Fibroblast of mammary gland (primary cell): ENCODE results near the gene TNK2.

Experiments used
- DNase-seq: peaks from one replicate; pipeline ENCODE4 v3.0.0-alpha.2; 2010; ENCODE audit warnings: low read depth
- H3K4me3 ChIP-seq: 2 replicates; pipeline ENCODE4 v1.5.1; 2011; ENCODE audit warnings: low read depth, mild to moderate bottlenecking, low read length, moderate library complexity; ENCODE audit not compliant: control insufficient read depth
- CTCF ChIP-seq: conservative IDR thresholded peaks from 2 replicates; pipeline ENCODE4 v1.5.1; 2011; ENCODE audit warnings: low read depth, low read length, inconsistent platforms; ENCODE audit not compliant: control insufficient read depth, insufficient read depth

Gene TNK2

GRCh38 chr3:195909644-195910498 is 1.5 kb upstream of the TNK2 start:
- DNase-seq, result peak; percentile 54
- H3K4me3 ChIP-seq, result peak overlapping the region; percentile 50
- TF ChIP-seq CTCF, result no peak

GRCh38 chr3:195908694-195909581 is 587 bp upstream of the TNK2 start:
- H3K4me3 ChIP-seq, result peak overlapping the region; percentile 44
- no peak for TF ChIP-seq CTCF
- DNase-seq, result no peak

GRCh38 chr3:195907684-195907933 is 742 bp downstream of the TNK2 start:
- no peak for TF ChIP-seq CTCF
- H3K4me3 ChIP-seq, result no peak overlapping the region
- DNase-seq, result no peak

GRCh38 chr3:195906865-195907683 is 1.3 kb downstream of the TNK2 start:
- DNase-seq, result no peak
- H3K4me3 ChIP-seq, result no peak overlapping the region
- TF ChIP-seq CTCF, result no peak

GRCh38 chr3:195905970-195906864 is 2.1 kb downstream of the TNK2 start:
- DNase-seq, result peak; percentile 74
- no peak overlapping the region for H3K4me3 ChIP-seq
- TF ChIP-seq CTCF, result no peak

GRCh38 chr3:195904368-195904767 is 4.0 kb downstream of the TNK2 start:
- no peak for TF ChIP-seq CTCF
- no peak overlapping the region for H3K4me3 ChIP-seq
- DNase-seq, result no peak
